AG04449 (cell line): ENCODE data around the gene SYT7.

Experiments used
- CTCF ChIA-PET: fragments of 350-600 bp; formaldehyde crosslinking; extraction: SDS; loops from one replicate; lab custom pipeline; 2021; ENCODE audit warnings: antibody characterized with exemption; lab: Yijun Ruan, JAX
- POLR2A ChIA-PET: fragments of 400-600, 350-600 bp; formaldehyde crosslinking; extraction: SDS; loops from one replicate; lab custom pipeline; 2020; ENCODE audit warnings: antibody characterized with exemption, inconsistent platforms; lab: Yijun Ruan, JAX
- DNase-seq: peaks from one replicate; pipeline ENCODE4 v3.0.0-alpha.2; 2010; ENCODE audit warnings: low read depth, low spot score
- H3K4me3 ChIP-seq: 2 replicates; pipeline ENCODE4 v1.5.1; 2011; ENCODE audit warnings: low read depth, mild to moderate bottlenecking, control low read depth, low read length
- TF ChIP-seq, protein P1 (sequence below): IDR thresholded peaks from one replicate; pipeline ENCODE4 v1.5.1; 2011; ENCODE audit warnings: mild to moderate bottlenecking, moderate library complexity, low read length, control low read depth, inconsistent platforms; ENCODE audit not compliant: insufficient read depth; ENCODE audit errors: missing control alignments

Gene SYT7

DNA sequence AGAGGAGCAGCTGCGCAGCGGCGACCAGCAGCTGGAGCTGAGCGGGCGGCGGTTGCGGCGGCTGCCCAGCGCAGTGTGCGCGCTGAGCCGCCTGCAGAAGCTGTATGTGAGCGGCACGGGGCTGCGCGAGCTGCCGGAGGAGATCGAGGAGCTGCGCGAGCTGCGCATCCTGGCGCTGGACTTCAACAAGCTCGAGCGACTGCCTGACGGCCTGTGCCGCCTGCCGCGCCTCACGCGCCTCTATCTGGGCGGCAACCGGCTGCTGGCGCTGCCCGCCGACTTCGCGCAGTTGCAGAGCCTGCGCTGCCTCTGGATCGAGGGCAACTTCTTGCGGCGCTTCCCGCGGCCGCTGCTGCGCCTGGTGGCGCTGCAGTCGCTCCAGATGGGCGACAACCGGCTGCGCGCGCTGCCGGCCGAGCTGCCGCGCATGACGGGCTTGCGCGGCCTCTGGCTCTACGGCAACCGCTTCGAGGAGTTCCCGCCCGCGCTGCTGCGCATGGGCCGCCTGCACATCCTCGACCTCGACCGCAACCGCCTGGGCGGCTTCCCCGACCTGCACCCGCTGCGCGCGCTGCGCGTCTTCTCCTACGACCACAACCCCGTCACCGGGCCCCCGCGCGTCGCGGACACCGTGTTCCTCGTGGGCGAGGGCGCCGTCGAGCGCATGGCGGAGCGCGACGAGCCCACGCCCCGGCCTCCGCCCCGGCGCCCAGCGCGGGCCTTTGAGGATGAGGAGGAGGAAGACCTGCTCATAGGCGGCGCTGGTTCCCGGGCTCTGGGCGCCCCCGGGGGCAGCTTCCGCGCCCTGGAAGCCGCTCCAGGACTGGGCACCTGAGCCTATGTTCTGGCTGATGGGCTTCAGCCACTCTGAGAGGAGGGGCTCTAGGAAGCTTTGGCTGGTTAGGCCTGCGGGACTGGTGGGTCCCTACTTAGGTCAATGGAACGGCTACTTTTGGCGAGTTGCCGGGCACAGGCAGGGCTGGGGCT lies 71.5 kb downstream of the SYT7 start:
- ChIA-PET POLR2A (no interaction called here), CTCF (interaction anchor here (0.7 to 8.4 kb wide), 16 partner anchors 9 to 119 kb away, joined by 3 to 107 read pairs (median 4); a partner anchor contains a TSS)
- peak overlapping the region; percentile 24 for H3K4me3 ChIP-seq
- TF ChIP-seq, protein P1, sequence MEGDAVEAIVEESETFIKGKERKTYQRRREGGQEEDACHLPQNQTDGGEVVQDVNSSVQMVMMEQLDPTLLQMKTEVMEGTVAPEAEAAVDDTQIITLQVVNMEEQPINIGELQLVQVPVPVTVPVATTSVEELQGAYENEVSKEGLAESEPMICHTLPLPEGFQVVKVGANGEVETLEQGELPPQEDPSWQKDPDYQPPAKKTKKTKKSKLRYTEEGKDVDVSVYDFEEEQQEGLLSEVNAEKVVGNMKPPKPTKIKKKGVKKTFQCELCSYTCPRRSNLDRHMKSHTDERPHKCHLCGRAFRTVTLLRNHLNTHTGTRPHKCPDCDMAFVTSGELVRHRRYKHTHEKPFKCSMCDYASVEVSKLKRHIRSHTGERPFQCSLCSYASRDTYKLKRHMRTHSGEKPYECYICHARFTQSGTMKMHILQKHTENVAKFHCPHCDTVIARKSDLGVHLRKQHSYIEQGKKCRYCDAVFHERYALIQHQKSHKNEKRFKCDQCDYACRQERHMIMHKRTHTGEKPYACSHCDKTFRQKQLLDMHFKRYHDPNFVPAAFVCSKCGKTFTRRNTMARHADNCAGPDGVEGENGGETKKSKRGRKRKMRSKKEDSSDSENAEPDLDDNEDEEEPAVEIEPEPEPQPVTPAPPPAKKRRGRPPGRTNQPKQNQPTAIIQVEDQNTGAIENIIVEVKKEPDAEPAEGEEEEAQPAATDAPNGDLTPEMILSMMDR: peak; percentile 44
- no peak for DNase-seq

DNA sequence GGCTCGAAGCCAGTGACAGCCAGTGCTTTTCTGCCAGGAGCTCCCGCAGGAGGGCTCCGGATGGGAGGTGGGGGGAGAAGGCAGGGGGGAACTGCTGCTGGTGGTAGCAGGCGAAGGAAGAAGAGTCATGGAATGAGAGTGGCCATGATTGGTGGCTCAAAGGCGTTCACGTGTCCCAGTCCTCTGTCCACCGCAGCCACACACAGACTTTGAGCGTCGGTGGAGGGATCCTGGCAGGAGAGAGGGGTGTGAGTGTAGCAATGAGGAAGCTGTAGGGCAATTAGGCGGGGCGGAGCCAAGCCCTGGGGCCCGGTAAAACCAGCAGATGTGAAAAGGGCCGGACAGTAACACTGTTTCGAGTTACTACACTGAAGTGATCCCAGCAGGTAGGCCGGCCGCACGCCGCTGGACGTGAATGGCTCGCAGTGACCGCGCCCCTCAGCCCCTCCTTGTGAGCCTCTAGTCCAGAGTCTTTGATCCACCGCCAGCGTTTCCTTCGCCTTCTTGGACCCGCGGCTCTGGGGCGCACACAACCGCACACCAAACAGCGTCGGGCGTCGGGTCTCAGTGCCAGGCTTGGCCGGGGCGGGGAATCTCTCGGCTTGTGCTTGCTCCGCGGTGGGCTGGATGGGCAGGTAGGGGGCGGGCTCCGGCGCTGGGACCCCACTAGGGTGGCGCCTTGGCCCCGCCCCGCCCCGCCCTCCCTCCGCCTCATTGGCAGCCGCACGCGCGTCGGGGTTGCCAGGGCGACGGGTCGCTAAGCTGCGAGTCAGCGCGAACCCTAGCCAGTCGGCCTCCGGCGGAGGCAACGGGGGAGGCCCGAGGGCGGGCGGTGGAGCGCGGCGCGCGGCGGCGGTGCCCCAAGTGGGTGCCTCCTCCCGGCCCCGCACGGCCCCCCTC lies 72.7 kb downstream of the SYT7 start, which contains the start of gene LRRC10B:
TSS of gene LRRC10B (plus strand) at position 788 of the 900 bp plus-strand sequence. CDS start 250 bp downstream, outside the sequence.
- TF ChIP-seq, protein P1: no peak
- H3K4me3 ChIP-seq: peak within 1 kb of the TSS; percentile 24
- ChIA-PET CTCF (interaction anchor here (0.8 to 8.4 kb wide), 12 partner anchors 11 to 130 kb away, joined by 3 to 107 read pairs (median 4); a partner anchor contains a TSS), POLR2A (no interaction called here)
- DNase-seq: no peak

DNA sequence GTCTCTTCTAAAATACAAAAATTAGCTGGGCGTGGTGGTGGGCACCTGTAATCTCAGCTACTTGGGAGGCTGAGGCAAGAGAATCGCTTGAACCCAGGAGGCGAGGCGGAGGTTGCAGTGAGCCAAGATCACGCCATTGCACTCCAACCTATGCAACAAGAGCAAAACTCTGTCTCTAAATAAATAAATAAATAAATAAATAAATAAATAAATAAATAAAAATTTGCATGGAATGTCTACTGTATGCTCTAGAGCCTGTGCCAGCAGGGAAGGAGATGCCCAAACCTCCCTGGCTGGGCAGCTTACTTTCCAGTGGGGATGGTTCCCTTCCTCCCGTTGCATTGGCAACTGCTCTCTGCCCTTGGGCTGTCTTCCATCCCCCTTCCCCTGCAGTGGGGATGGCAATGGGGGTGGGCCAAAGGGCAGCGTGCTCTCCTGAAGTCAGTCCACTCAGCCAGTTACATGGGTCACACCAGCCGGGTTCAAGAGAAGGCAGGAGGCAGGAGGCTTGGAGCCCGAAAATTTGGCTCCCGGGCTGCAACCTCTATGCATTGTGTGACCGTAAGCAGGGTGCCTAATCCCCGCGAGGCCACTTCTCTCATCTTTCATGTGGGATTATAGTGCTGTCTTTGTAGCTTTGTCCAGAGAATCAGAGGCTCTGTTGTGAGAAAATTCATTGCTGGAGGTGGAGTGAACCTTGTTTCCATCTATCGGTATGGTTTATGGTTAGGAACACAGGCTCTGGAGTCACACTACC lies 73.7 kb downstream of the SYT7 start:
- ChIA-PET POLR2A (no interaction called here), CTCF (interaction anchor here (1.0 to 8.4 kb wide), 6 partner anchors 12 to 131 kb away, joined by 3 to 107 read pairs (median 7); a partner anchor contains a TSS)
- TF ChIP-seq, protein P1: no peak
- no peak for DNase-seq
- no peak overlapping the region for H3K4me3 ChIP-seq

- POLR2A ChIA-PET: interaction anchor here (0.7 kb wide), 1 partner anchor 9 kb away, joined by 3 read pairs; no protein-coding TSS in a partner anchor
Observed at GRCh38 chr11:61505640-61506155, 75.2 kb downstream of the SYT7 start.

GRCh38 chr11:61505106-61505505 lies 75.8 kb downstream of the SYT7 start:
- H3K4me3 ChIP-seq: no peak overlapping the region
- ChIA-PET CTCF (interaction anchor here (1.0 to 6.4 kb wide), 4 partner anchors 14 to 133 kb away, joined by 3 to 81 read pairs (median 4); no protein-coding TSS in a partner anchor), POLR2A (no interaction called here)
- DNase-seq: no peak
- TF ChIP-seq, protein P1: no peak

More at GRCh38 chr11:61505640-61506155, 75.2 kb downstream of the SYT7 start:
- no peak overlapping the region for H3K4me3 ChIP-seq
- CTCF ChIA-PET: interaction anchor here (0.8 to 6.4 kb wide), 6 partner anchors 13 to 133 kb away, joined by 3 to 81 read pairs (median 5); no protein-coding TSS in a partner anchor
- TF ChIP-seq, protein P1: no peak
- DNase-seq: no peak
